IPS-20b (cell line): Measurements from ENCODE around the gene NMNAT2.
"Not testable (repeated sequence)": the region's sequence is repeated elsewhere in the genome, so short reads cannot be mapped to it uniquely, and the experiment has no call there.

Source experiments
- H3K27ac ChIP-seq: one replicate; pipeline ENCODE4 v1.5.1; 2013; ENCODE audit warnings: low read length
- H3K27me3 ChIP-seq: 2 replicates; pipeline ENCODE4 v1.6.1; 2013; ENCODE audit warnings: mild to moderate bottlenecking, low read length, inconsistent platforms; ENCODE audit not compliant: insufficient read depth
- H3K36me3 ChIP-seq: 2 replicates; pipeline ENCODE4 v1.6.1; 2013; ENCODE audit warnings: low read depth, mild to moderate bottlenecking, inconsistent platforms, low read length, moderate library complexity; ENCODE audit not compliant: insufficient read depth
- H3K4me1 ChIP-seq: 2 replicates; pipeline ENCODE4 v1.6.1; 2013; ENCODE audit warnings: mild to moderate bottlenecking, control low read depth, inconsistent platforms, low read length, moderate library complexity; ENCODE audit not compliant: insufficient read depth
- H3K4me3 ChIP-seq: 2 replicates; pipeline ENCODE4 v1.5.1; 2013; ENCODE audit warnings: mild to moderate bottlenecking, low read length, inconsistent platforms
- H3K9ac ChIP-seq: 2 replicates; pipeline ENCODE4 v1.6.1; 2013; ENCODE audit warnings: low read depth, mild to moderate bottlenecking, inconsistent platforms, low read length, moderate library complexity
- H3K9me3 ChIP-seq: 2 replicates; pipeline ENCODE4 v1.6.1; 2013; ENCODE audit warnings: mild to moderate bottlenecking, low read depth, low read length, inconsistent platforms; ENCODE audit not compliant: insufficient read depth

The NMNAT2 gene

DNA sequence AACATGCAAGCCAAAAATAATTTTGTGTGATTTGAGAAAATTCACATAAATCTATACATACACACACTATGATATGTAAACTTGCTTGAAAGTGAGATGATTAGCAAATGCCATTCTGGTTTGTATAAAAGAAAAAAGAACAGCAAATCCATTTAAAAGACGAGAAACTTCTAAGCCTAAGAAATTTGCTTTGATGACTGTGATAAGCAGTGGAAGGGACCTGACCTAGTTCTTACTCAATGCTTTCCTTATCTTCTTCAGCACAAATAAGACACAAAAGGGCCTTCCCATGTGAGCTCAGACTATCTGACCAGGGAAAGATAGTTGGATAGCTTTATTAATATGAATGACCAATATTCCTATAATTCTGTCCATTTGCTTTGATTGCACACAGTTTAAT is 25.3 kb upstream of the NMNAT2 start:
- no peak overlapping the region for H3K4me3 ChIP-seq
- H3K27ac ChIP-seq: no peak overlapping the region
- H3K4me1 ChIP-seq: 0 out of 2 replicates have a peak, but pooled peaks cover 2% of the 10 kb centered on the region
- H3K9me3 ChIP-seq: no peaks in the 10 kb centered on the region
- H3K9ac ChIP-seq: no peak overlapping the region
- no peaks in the 10 kb centered on the region for H3K36me3 ChIP-seq
- H3K27me3 ChIP-seq: no peaks in the 10 kb centered on the region

DNA sequence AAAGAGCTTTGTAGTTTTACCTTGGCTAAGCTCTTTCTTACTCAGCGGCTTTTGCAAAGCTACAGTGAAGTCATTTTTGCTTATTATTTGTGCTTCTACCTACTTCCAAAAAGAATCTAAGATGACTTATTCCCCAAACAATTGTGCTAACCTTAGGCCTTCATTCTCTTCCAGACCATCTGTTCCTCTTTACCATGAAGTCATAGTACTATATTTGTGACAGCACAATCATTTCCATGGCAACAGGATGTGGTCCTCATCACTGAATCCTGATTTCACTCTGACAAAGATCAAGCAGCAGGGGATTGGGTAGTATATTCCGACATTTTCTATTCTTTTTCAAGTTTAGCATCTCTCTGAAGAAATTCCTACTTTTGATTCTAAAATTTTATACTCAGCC is 24.8 kb upstream of the NMNAT2 start:
- no peaks in the 10 kb centered on the region for H3K9me3 ChIP-seq
- 0 out of 2 replicates have a peak, but pooled peaks cover 2% of the 10 kb centered on the region for H3K4me1 ChIP-seq
- H3K27ac ChIP-seq: no peak overlapping the region
- no peak overlapping the region for H3K9ac ChIP-seq
- H3K27me3 ChIP-seq: no peaks in the 10 kb centered on the region
- no peaks in the 10 kb centered on the region for H3K36me3 ChIP-seq
- no peak overlapping the region for H3K4me3 ChIP-seq

- Histone ChIP-seq H3K4me3 (no peak overlapping the region), H3K4me1 (no peaks in the 10 kb centered on the region), H3K9me3 (no peaks in the 10 kb centered on the region), H3K27me3 (no peaks in the 10 kb centered on the region), H3K36me3 (no peaks in the 10 kb centered on the region), H3K9ac (no peak overlapping the region), H3K27ac (no peak overlapping the region)
These were observed 19.9 kb upstream of the NMNAT2 start for GRCh38 chr1:183438060-183438459.

GRCh38 chr1:183435497-183435896 is 17.3 kb upstream of the NMNAT2 start:
- H3K4me1 ChIP-seq: no peaks in the 10 kb centered on the region
- H3K27me3 ChIP-seq: no peaks in the 10 kb centered on the region
- no peak overlapping the region for H3K9ac ChIP-seq
- H3K9me3 ChIP-seq: no peaks in the 10 kb centered on the region
- no peaks in the 10 kb centered on the region for H3K36me3 ChIP-seq
- no peak overlapping the region for H3K27ac ChIP-seq
- H3K4me3 ChIP-seq: no peak overlapping the region

DNA sequence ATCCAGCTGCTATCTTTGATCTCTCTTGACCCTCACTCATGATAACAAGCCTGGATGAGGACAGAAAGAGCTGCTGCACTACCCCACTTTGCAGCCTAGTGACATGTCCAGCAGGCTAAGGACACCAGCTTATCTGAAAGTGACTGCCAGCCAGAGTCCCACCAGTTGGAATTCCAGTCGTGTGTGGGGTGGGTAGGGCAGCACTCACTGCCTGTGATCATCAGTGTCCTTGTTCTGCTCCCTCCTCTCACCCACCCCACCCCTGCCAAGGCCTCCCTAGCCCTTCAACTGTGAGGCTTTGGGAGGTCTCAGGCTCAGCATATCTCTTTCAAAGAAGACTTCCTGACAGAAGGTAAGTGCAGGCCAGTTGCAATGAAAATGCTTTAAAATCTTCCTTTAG is 15.5 kb upstream of the NMNAT2 start:
- H3K9me3 ChIP-seq: 0 out of 2 replicates have a peak, but pooled peaks cover 7% of the 10 kb centered on the region
- no peaks in the 10 kb centered on the region for H3K4me1 ChIP-seq
- H3K4me3 ChIP-seq: no peak overlapping the region
- no peak overlapping the region for H3K27ac ChIP-seq
- H3K9ac ChIP-seq: no peak overlapping the region
- H3K36me3 ChIP-seq: no peaks in the 10 kb centered on the region
- H3K27me3 ChIP-seq: no peaks in the 10 kb centered on the region

DNA sequence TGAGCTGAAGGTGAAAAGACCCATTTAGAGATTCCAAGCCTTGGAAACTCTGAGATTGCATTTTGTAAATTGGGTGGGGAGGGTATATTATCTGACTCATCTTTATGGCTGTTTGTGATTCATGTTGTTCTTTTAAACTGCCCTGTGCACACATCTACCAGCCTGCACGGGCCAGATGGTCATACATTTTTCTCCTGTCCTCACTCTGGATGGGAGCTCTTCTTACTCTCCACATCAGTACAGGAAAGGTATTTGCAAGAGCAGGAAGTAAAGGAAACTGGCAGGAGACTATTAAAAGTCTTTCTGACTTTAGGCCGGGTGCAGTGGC is 14.3 kb upstream of the NMNAT2 start:
- no peak overlapping the region for H3K4me3 ChIP-seq
- H3K27ac ChIP-seq: no peak overlapping the region
- H3K4me1 ChIP-seq: no peaks in the 10 kb centered on the region
- H3K9ac ChIP-seq: no peak overlapping the region
- 0 out of 2 replicates have a peak, but pooled peaks cover 8% of the 10 kb centered on the region for H3K9me3 ChIP-seq
- H3K36me3 ChIP-seq: no peaks in the 10 kb centered on the region
- no peaks in the 10 kb centered on the region for H3K27me3 ChIP-seq

GRCh38 chr1:183431840-183432547 is 13.8 kb upstream of the NMNAT2 start:
- Histone ChIP-seq H3K36me3 (no peaks in the 10 kb centered on the region), H3K4me3 (no peak overlapping the region), H3K27me3 (no peaks in the 10 kb centered on the region), H3K9me3 (0 out of 2 replicates have a peak, but pooled peaks cover 8% of the 10 kb centered on the region), H3K4me1 (no peaks in the 10 kb centered on the region), H3K9ac (no peak overlapping the region), H3K27ac (no peak overlapping the region)

DNA sequence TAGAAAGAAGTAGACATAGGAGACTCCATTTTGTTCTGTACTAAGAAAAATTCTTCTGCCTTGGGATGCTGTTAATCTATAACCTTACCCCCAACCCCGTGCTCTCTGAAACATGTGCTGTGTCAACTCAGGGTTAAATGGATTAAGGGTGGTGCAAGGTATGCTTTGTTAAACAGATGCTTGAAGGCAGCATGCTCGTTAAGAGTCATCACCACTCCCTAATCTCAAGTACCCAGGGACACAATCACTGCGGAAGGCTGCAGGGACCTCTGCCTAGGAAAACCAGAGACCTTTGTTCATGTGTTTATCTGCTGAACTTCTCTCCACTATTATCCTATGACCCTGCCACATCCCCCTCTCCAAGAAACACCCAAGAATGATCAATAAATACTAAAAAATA is 9.4 kb upstream of the NMNAT2 start:
- H3K27ac ChIP-seq, H3K9ac ChIP-seq, H3K4me3 ChIP-seq, H3K27me3 ChIP-seq, H3K4me1 ChIP-seq, H3K36me3 ChIP-seq: not testable (repeated sequence)
- H3K9me3 ChIP-seq: peaks cover 18% of the 10 kb centered on the region

DNA sequence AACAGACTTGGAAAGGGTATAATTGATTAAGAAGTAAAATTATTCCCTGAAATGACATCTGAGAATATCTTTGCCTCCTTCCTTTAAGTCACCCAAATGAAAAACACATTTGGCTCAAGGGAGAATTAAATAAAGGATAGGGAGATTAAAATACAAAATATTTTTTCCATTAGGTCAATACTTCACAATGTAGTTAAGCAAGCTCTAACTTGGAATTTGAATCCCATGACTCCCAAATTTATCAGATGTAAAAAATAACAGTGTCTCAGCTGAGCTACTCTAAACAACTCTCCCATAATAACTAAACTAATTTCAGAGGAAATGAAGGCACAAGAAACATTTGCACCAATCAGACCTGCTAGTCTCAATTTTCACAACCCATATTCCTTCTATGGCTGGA is 6.5 kb upstream of the NMNAT2 start:
- Histone ChIP-seq H3K9ac (no peak overlapping the region), H3K4me3 (no peak overlapping the region), H3K27ac (no peak overlapping the region), H3K36me3 (no peaks in the 10 kb centered on the region), H3K27me3 (peaks cover 3% of the 10 kb centered on the region), H3K9me3 (peaks cover 15% of the 10 kb centered on the region), H3K4me1 (no peaks in the 10 kb centered on the region)

DNA sequence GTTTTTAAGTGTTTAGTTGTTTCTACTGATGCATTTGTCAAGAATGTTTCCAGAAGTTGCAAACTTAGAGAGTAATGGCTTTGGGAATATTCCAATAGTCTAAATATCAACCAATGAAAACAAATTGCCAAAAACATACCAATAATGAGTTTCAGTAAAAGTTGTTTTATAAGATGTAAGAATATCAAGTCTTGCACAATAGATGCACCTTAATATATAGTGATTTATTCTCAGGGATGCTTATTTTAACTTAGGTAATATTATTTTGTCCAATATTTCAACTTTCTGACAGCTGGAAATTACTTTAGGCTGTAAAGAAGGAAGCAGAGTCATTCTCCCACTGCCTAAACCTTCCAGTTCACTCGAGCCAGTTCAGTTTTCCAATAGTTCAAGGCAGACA is 5.4 kb upstream of the NMNAT2 start:
- Histone ChIP-seq H3K36me3 (no peaks in the 10 kb centered on the region), H3K9ac (no peak overlapping the region), H3K27me3 (peaks cover 14% of the 10 kb centered on the region), H3K27ac (no peak overlapping the region), H3K4me3 (no peak overlapping the region), H3K9me3 (peaks cover 10% of the 10 kb centered on the region), H3K4me1 (peaks cover 2% of the 10 kb centered on the region; the same call in 1 of the 2 replicates)

DNA sequence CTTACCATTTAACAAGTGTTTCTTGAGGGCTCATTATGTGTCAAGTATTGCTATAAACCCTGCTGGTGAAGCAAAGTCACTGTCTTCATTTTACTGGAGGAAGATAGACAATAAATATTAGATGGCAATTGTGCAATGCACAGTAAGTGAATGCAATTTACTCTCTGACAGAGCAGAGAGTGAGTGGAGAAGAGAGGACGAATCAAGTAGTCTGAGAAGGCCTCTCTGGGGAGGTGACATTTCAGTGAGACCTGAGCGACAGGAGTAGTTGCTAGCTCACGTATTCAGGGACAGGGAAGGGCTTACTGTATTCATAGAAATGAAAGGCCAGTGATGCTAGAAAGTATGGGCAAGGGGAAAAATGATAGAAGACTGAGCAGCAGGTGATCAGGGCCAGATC is 1.2 kb upstream of the NMNAT2 start:
- Histone ChIP-seq H3K4me3 (no peak overlapping the region), H3K27me3 (peaks cover 49% of the 10 kb centered on the region), H3K27ac (no peak overlapping the region), H3K9ac (no peak overlapping the region), H3K36me3 (no peaks in the 10 kb centered on the region), H3K4me1 (peaks cover 7% of the 10 kb centered on the region; the same call in 1 of the 2 replicates), H3K9me3 (no peaks in the 10 kb centered on the region)

GRCh38 chr1:183418696-183419095 is 516 bp upstream of the NMNAT2 start:
- peak overlapping the region; percentile 90 for H3K4me3 ChIP-seq
- peaks cover 7% of the 10 kb centered on the region; the same call in 1 of the 2 replicates for H3K4me1 ChIP-seq
- peaks cover 49% of the 10 kb centered on the region for H3K27me3 ChIP-seq
- peak overlapping the region; percentile 63; the same call in 1 of the 2 replicates for H3K9ac ChIP-seq
- H3K36me3 ChIP-seq: no peaks in the 10 kb centered on the region
- H3K9me3 ChIP-seq: no peaks in the 10 kb centered on the region
- no peak overlapping the region for H3K27ac ChIP-seq
